Testis (tissue), 3 donors: Measurements from ENCODE around the gene FBLN1. TPM values are rescaled to one million over a fixed set of nuclear protein-coding genes. Genes with fewer than 3 reads are reported as not detected.
"Not testable (repeated sequence)": the region's sequence is repeated elsewhere in the genome, so short reads cannot be mapped to it uniquely, and the experiment has no call there.

Experiments used
- DNase-seq: peaks from one replicate; pipeline ENCODE4 v3.0.0-alpha.2; 2019
- H3K27ac ChIP-seq, 2 donors: fragments of 200-600 bp; sonication (generic); one replicate each; pipeline ENCODE4 v1.5.1; 2019
- H3K27me3 ChIP-seq: fragments of 200-600 bp; sonication (generic); one replicate; pipeline ENCODE4 v1.5.1; 2019
- H3K36me3 ChIP-seq: fragments of 200-600 bp; sonication (generic); one replicate; pipeline ENCODE4 v1.5.1; 2017; ENCODE audit warnings: low read depth; ENCODE audit errors: missing control alignments
- H3K4me1 ChIP-seq: fragments of 200-600 bp; sonication (generic); one replicate; pipeline ENCODE4 v1.5.1; 2019
- H3K4me3 ChIP-seq, 2 donors: fragments of 200-600 bp; sonication (generic); one replicate each; pipeline ENCODE4 v1.5.1; 2017 to 2019
- H3K9me3 ChIP-seq: fragments of 200-600 bp; sonication (generic); one replicate; pipeline ENCODE4 v1.5.1; 2017
- POLR2A ChIP-seq: fragments of 450-650 bp; IDR thresholded peaks from one replicate; pipeline ENCODE4 v1.6.1; 2017; ENCODE audit warnings: antibody characterized with exemption, mild to moderate bottlenecking, moderate library complexity
- WGBS, 2 donors: methylation state at CpG; one replicate each; pipeline ENCODE4 v1.1.5; 2018; 5-methylcytosine and 5-hydroxymethylcytosine counted together
- intact Hi-C: fragments of 100-400 bp; cut with DNase I; formaldehyde crosslinking; loops from one replicate; pipeline ENCODE4 v1.15.1; 2023; ENCODE audit warnings: low total_unique reads
- polyA plus RNA-seq: library from polyadenylated mRNA; stranded (reverse); fragments of 350-450 nt; fragmentation: Illumina TruSeq; extraction: RNeasy Lipid Tissue Mini Kit (QIAGEN cat#74804); gene quantifications from one replicate; pipeline ENCODE4 v1.2.3, GENCODE V29; 2014; ENCODE audit warnings: low read depth, low replicate concordance; ENCODE audit not compliant: insufficient read depth
- total RNA-seq, 2 donors: library from RNA; depleted of rRNA; stranded (reverse); fragments of >200 nt; gene quantifications; one replicate each; pipeline ENCODE4 v1.2.3, GENCODE V29; 2016
- TF ChIP-seq, protein P1 (sequence below), 3 experiments: fragments of 450-650 bp in 2 of 3; fragments of 200-600 bp in 1 of 3; sonication (generic) in 1 of 3; IDR thresholded peaks; one replicate each; pipeline ENCODE4 v1.5.1; 2016 to 2019; ENCODE audit warnings: antibody characterized with exemption in 3 of 3, mild to moderate bottlenecking in 2 of 3, moderate library complexity in 1 of 3

FBLN1 gene
- total and polyA plus RNA-seq, 3 donors from 2014 or later, result 32.4 to 154 (median 42.2) TPM

DNA sequence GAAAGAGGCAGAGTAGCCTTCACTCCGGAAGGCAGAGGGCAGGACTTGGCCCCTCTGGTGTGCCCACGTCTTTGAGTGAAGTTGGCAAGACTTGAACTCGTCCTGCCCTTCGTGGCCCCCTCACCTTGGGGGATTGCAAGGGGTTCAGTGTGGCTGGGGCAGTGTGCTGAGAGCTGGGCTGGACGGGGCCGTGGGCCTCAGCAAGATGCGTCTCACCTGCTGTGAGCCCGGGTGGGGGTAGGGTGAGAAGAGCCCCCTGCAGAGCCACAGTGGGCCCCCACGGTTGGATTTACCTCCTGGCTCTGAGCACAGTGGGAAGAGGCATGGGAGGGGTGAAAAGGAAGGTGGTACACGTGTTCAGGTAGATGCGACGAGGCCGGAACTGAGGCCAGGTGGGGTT, 87.6 kb downstream of the FBLN1 start:
- intact Hi-C loops, result no loop called here
- 75 to 83% methylated on average over 11 to 13 of the region's 13 CpGs for WGBS, 2 donors
- Histone ChIP-seq H3K4me3 (no peak overlapping the region), H3K27ac (no peak overlapping the region), H3K9me3 (no peaks in the 10 kb centered on the region), H3K36me3 (no peaks in the 10 kb centered on the region), H3K27me3 (no peaks in the 10 kb centered on the region), H3K4me1 (no peaks in the 10 kb centered on the region)
- no peak for DNase-seq
- TF ChIP-seq, protein P1, sequence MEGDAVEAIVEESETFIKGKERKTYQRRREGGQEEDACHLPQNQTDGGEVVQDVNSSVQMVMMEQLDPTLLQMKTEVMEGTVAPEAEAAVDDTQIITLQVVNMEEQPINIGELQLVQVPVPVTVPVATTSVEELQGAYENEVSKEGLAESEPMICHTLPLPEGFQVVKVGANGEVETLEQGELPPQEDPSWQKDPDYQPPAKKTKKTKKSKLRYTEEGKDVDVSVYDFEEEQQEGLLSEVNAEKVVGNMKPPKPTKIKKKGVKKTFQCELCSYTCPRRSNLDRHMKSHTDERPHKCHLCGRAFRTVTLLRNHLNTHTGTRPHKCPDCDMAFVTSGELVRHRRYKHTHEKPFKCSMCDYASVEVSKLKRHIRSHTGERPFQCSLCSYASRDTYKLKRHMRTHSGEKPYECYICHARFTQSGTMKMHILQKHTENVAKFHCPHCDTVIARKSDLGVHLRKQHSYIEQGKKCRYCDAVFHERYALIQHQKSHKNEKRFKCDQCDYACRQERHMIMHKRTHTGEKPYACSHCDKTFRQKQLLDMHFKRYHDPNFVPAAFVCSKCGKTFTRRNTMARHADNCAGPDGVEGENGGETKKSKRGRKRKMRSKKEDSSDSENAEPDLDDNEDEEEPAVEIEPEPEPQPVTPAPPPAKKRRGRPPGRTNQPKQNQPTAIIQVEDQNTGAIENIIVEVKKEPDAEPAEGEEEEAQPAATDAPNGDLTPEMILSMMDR (IDR thresholded peaks at IDR 0.05), result no peak
- no peak for TF ChIP-seq POLR2A

DNA sequence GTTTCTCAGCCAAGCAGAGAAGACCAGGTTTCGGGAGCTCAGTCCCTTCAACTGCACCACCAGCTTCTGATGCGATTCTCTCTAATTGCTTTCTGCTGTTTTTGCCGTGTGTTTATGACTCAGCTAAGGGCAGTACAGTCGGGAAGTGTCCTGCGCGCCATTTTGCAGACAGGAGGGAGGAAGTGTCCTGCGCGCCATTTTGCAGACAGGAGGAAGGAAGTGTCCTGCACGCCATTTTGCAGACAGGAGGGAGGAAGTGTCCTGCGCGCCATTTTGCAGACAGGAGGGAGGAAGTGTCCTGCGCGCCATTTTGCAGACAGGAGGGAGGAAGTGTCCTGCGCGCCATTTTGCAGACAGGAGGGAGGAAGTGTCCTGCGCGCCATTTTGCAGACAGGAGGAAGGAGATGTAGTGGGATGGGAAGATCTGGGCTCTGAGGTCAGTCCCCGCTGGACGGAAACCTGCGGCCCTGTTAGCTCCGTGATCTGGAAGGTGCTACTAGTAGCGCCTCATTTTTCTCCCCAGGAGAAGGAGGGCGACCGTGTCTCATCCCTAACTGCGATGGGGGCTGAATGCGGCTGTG, 89.0 kb downstream of the FBLN1 start:
- H3K36me3 ChIP-seq, H3K9me3 ChIP-seq, H3K27me3 ChIP-seq, intact Hi-C loops, DNase-seq, H3K4me1 ChIP-seq, H3K27ac ChIP-seq: not testable (repeated sequence)
- 45 to 56% methylated on average over 17 to 25 of the region's 26 CpGs for WGBS, 2 donors
- H3K4me3 ChIP-seq, result peak overlapping the region; percentile 37 to 43

DNA sequence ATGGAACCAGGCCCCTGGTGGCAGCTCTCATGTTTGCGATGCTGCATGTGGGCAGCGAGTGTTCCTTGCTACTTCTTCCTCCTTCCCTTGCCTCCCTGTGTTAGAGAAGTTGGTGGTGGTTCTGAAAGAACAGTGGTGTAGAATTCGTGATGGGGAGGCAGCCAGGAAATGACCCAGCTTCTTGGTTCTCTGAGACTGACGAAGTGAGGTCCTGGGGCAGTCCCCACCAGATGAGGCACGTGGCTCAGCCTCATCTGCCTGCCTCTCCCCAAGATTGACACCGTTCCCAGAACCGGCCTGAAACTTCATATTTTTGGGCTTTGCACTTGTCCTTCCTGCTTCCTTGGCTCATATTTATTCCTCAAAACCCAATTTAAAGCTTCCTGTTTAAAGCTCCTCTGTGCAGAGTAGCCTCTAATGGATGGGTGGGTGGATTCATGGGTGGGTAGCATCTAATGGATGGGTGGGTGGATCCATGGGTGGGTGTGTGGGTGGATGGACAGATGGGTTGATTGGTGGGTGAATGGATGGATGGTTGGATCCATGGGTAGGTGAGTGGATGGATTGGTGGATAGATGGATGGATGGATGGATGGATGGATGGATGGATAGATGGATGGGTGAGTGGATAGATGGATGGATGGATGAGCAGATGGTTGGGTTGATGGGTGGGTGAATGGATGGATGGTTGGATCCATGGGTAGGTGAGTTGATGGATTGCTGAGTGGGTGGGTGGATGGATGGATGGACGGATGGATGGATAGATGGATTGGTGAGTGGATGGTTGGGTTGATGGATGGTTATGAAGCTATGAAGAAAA, 91.6 kb downstream of the FBLN1 start:
- WGBS, 2 donors, result 69 to 73% methylated on average over 8 of the region's 8 CpGs
- DNase-seq, result no peak
- Histone ChIP-seq H3K27ac (no peak overlapping the region), H3K9me3 (no peaks in the 10 kb centered on the region), H3K4me1 (no peaks in the 10 kb centered on the region), H3K4me3 (no peak overlapping the region), H3K27me3 (no peaks in the 10 kb centered on the region), H3K36me3 (no peaks in the 10 kb centered on the region)
- TF ChIP-seq POLR2A, result no peak
- TF ChIP-seq, protein P1 (IDR thresholded peaks at IDR 0.05), result no peak
- intact Hi-C loops, result no loop called here

DNA sequence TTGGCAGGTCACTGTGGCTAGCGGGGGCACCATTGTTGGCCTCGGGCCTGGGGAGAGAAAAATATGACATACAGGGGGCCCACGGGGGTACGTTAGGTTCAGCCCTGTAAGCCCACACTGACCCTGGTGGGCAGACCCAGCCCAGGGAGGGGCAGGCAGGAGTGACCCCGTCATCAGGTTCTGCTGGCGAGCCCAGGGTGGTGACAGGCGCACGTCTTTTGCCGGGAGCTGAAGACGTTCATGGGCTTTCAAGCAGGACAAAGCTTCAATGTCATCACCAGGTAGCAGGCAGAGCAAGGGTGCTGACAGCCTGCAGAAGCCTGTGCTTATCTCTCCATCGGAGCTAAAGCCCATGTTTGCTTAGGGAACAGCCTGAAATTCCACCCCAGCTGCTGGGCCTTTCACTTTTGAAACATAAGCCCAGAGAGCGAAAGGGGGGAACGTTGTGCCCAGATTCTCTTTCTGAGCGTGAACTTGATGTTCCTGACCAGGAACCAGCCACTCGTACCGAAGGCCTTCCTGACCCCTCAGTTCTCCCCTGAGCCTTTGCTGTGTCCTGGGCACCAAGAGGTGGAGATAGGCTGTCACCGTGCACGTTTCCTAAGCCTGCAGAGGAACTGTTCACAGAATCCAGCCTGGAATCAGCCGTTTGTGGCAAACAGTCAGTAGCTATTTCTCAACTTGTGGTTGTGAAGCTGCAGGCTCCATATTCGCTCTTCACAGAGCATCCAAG, 94.9 kb downstream of the FBLN1 start:
- DNase-seq, result no peak
- Histone ChIP-seq H3K36me3 (no peaks in the 10 kb centered on the region), H3K27me3 (no peaks in the 10 kb centered on the region), H3K9me3 (no peaks in the 10 kb centered on the region), H3K4me3 (no peak overlapping the region), H3K4me1 (peaks cover 5% of the 10 kb centered on the region), H3K27ac (no peak overlapping the region)
- TF ChIP-seq, protein P1 (IDR thresholded peaks at IDR 0.05), result no peak
- TF ChIP-seq POLR2A, result no peak
- WGBS, 2 donors, result 66 to 85% methylated on average over 19 to 20 of the region's 20 CpGs
- intact Hi-C loops, result no loop called here

DNA sequence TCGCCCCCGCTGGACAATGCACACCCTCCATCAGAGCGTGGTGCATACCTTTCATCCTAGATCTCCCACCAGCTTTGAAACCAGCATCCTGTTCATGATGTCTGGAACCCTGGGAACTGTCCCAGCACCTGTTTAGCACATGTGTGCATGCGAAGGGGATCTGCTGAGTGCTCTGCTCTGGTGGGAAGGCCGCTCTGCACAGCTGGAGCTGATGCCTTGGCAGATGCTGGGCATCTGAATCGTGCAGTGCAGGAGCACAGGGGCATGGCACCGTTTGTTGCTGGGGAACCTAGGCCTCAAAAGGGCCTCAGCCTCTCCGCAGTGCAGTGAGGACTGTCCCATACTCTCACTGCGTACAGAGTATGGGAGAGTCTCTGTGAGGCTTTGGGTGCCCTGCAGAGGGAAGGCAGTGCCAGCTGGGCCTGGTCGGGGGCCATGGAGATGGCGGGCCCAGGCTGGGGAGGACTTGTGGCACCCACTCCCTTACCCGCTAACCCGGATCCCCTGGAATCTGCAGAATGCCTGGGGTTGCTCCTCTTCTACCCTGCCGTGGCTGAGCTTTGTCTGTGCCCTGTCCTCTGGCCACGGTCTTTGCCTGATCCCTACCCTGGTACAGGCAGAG, 96.0 kb downstream of the FBLN1 start:
- H3K27me3 ChIP-seq, result no peaks in the 10 kb centered on the region
- no peak overlapping the region for H3K4me3 ChIP-seq
- no peaks in the 10 kb centered on the region for H3K9me3 ChIP-seq
- no peak for DNase-seq
- TF ChIP-seq POLR2A, result no peak
- TF ChIP-seq, protein P1 (IDR thresholded peaks at IDR 0.05), result no peak
- peaks cover 5% of the 10 kb centered on the region for H3K4me1 ChIP-seq
- H3K36me3 ChIP-seq, result no peaks in the 10 kb centered on the region
- H3K27ac ChIP-seq, result no peak overlapping the region
- WGBS, 2 donors, result 84 to 93% methylated on average over 8 to 15 of the region's 15 CpGs
- intact Hi-C loops, result no loop called here
